Chondrocyte (in vitro differentiated cells): ENCODE data around the gene TACR1. TPM values are rescaled to one million over a fixed set of nuclear protein-coding genes. Genes with fewer than 3 reads are reported as not detected.

Experiments
- DNase-seq: peaks from one replicate; pipeline ENCODE4 v3.0.0; 2021; ENCODE audit warnings: mixed read lengths, low spot score
- H3K27ac Mint-ChIP-seq: one replicate; pipeline ENCODE4 v1.8.0; 2021; ENCODE audit warnings: mild to moderate bottlenecking, moderate library complexity, mixed read lengths; ENCODE audit not compliant: unreplicated experiment
- H3K27me3 Mint-ChIP-seq: 2 replicates; pipeline ENCODE4 v1.8.0; 2021; ENCODE audit warnings: low read depth, mixed read lengths
- H3K36me3 Mint-ChIP-seq: 2 replicates; pipeline ENCODE4 v1.8.0; 2021; ENCODE audit warnings: low read depth, mixed read lengths
- H3K4me1 Mint-ChIP-seq: 2 replicates; pipeline ENCODE4 v1.8.0; 2021; ENCODE audit warnings: low read depth, mild to moderate bottlenecking, mixed read lengths
- H3K4me3 Mint-ChIP-seq: one replicate; pipeline ENCODE4 v1.8.0; 2021; ENCODE audit warnings: mild to moderate bottlenecking, moderate library complexity, mixed read lengths; ENCODE audit not compliant: unreplicated experiment
- H3K9me3 Mint-ChIP-seq: 2 replicates; pipeline ENCODE4 v1.8.0; 2021; ENCODE audit warnings: low read depth, mixed read lengths
- CTCF ChIP-seq: fragments of 200-600 bp; sonication (generic); IDR thresholded peaks from 2 replicates; pipeline ENCODE4 v1.5.0; 2021; ENCODE audit warnings: antibody characterized with exemption, mild to moderate bottlenecking, moderate library complexity
- total RNA-seq: library from RNA; stranded (reverse); gene quantifications from 3 replicates; pipeline ENCODE4 v1.2.1, GENCODE V29; 2021

Gene TACR1
- total RNA-seq, 1 donor from 2014 or later, result not detected

- Mint-ChIP-seq H3K36me3 (no peaks in the 10 kb centered on the region), H3K27ac (no peak overlapping the region), H3K9me3 (no peaks in the 10 kb centered on the region), H3K4me1 (peaks cover under 1% of the 10 kb centered on the region), H3K27me3 (peaks cover 6% of the 10 kb centered on the region), H3K4me3 (no peak overlapping the region)
- no peak for TF ChIP-seq CTCF
- DNase-seq, result no peak
These were observed 108.4 kb downstream of the TACR1 start for GRCh38 chr2:75090770-75091515.

GRCh38 chr2:75089471-75089870 lies 109.8 kb downstream of the TACR1 start:
- Mint-ChIP-seq H3K36me3 (peaks cover 1% of the 10 kb centered on the region), H3K27ac (no peak overlapping the region), H3K27me3 (peaks cover 5% of the 10 kb centered on the region), H3K4me3 (no peak overlapping the region), H3K9me3 (no peaks in the 10 kb centered on the region), H3K4me1 (peaks cover 3% of the 10 kb centered on the region)
- no peak for TF ChIP-seq CTCF
- no peak for DNase-seq

GRCh38 chr2:75088791-75089190 lies 110.5 kb downstream of the TACR1 start:
- no peaks in the 10 kb centered on the region for H3K9me3 Mint-ChIP-seq
- H3K27ac Mint-ChIP-seq, result no peak overlapping the region
- H3K36me3 Mint-ChIP-seq, result peaks cover 1% of the 10 kb centered on the region
- H3K4me3 Mint-ChIP-seq, result no peak overlapping the region
- peaks cover 3% of the 10 kb centered on the region for H3K27me3 Mint-ChIP-seq
- no peak for TF ChIP-seq CTCF
- DNase-seq, result no peak
- peaks cover 3% of the 10 kb centered on the region for H3K4me1 Mint-ChIP-seq

- TF ChIP-seq CTCF, result no peak
- peaks cover 3% of the 10 kb centered on the region for H3K27me3 Mint-ChIP-seq
- no peak overlapping the region for H3K27ac Mint-ChIP-seq
- no peak for DNase-seq
- no peak overlapping the region for H3K4me3 Mint-ChIP-seq
- peaks cover 1% of the 10 kb centered on the region for H3K36me3 Mint-ChIP-seq
- H3K4me1 Mint-ChIP-seq, result peaks cover 3% of the 10 kb centered on the region
- H3K9me3 Mint-ChIP-seq, result no peaks in the 10 kb centered on the region
These were observed 111.6 kb downstream of the TACR1 start for GRCh38 chr2:75087736-75088135.

- TF ChIP-seq CTCF, result no peak
- DNase-seq, result no peak
- Mint-ChIP-seq H3K4me1 (no peaks in the 10 kb centered on the region), H3K9me3 (no peaks in the 10 kb centered on the region), H3K36me3 (no peaks in the 10 kb centered on the region), H3K4me3 (no peak overlapping the region), H3K27me3 (no peaks in the 10 kb centered on the region), H3K27ac (no peak overlapping the region)
These were observed 119.7 kb downstream of the TACR1 start for GRCh38 chr2:75079575-75079974.
